Measurements from ENCODE around the gene KPNA4. TPM values are rescaled to one million over a fixed set of nuclear protein-coding genes. Genes with fewer than 3 reads are reported as not detected.

The KPNA4 gene
- total and polyA plus RNA-seq, 3 experiments from 2014 or later: 10.3 to 86.5 (median 72.7) TPM

- no peak for DNase-seq
- peak overlapping the region; percentile 87 for H3K27ac ChIP-seq (ENCODE audit: low read depth, low read length)
- peaks cover 18% of the 10 kb centered on the region for H3K4me1 ChIP-seq (ENCODE audit: insufficient read depth, low read length)
- no peaks in the 10 kb centered on the region for H3K36me3 ChIP-seq (ENCODE audit: insufficient read depth, low read length)
- no peaks in the 10 kb centered on the region for H3K27me3 ChIP-seq (ENCODE audit: insufficient read depth, low read length, poor library complexity, severe bottlenecking)
- no peaks in the 10 kb centered on the region for H3K9me3 ChIP-seq (ENCODE audit: low read length)
- ChIA-PET POLR2A (no interaction called here), CTCF (interaction anchor here (1.1 kb wide), 1 partner anchor 33 kb away, joined by 4 read pairs; no protein-coding TSS in a partner anchor)
- peaks cover 40 to 71% (median 68%) of the 10 kb centered on the region in 3 donors for H3K4me1 Mint-ChIP-seq
- peak overlapping the region in 4 of 7 donors; percentile 41 to 100 (median 74) for H3K4me3 Mint-ChIP-seq
- H3K27me3 Mint-ChIP-seq: no peaks in the 10 kb centered on the region
- H3K4me3 ChIP-seq (ENCODE audit: low read length): no peak overlapping the region
- peak overlapping the region in 1 of 8 donors; percentile 40 for H3K27ac Mint-ChIP-seq
- H3K9me3 Mint-ChIP-seq: no peaks in the 10 kb centered on the region
- H3K36me3 Mint-ChIP-seq: peaks cover 4 to 21% (median 12%) of the 10 kb centered on the region in 3 donors
These were observed 117.8 kb downstream of the KPNA4 start for GRCh38 chr3:160447544-160447943.

GRCh38 chr3:160446522-160447056, 118.8 kb downstream of the KPNA4 start:
- peak overlapping the region in 6 of 7 donors; percentile 6 to 64 (median 53) for H3K4me3 Mint-ChIP-seq
- Histone ChIP-seq H3K36me3 (ENCODE audit: insufficient read depth, low read length) (no peaks in the 10 kb centered on the region), H3K4me1 (ENCODE audit: insufficient read depth, low read length) (peaks cover 18% of the 10 kb centered on the region), H3K27ac (ENCODE audit: low read depth, low read length) (no peak overlapping the region), H3K4me3 (ENCODE audit: low read length) (no peak overlapping the region), H3K9me3 (ENCODE audit: low read length) (no peaks in the 10 kb centered on the region), H3K27me3 (ENCODE audit: insufficient read depth, low read length, poor library complexity, severe bottlenecking) (no peaks in the 10 kb centered on the region)
- H3K27me3 Mint-ChIP-seq: no peaks in the 10 kb centered on the region
- CTCF ChIA-PET: interaction anchor here (1.1 kb wide), 1 partner anchor 32 kb away, joined by 4 read pairs; no protein-coding TSS in a partner anchor
- POLR2A ChIA-PET: no interaction called here
- no peaks in the 10 kb centered on the region for H3K9me3 Mint-ChIP-seq
- H3K27ac Mint-ChIP-seq: peak overlapping the region in 3 of 8 donors; percentile 10 to 54 (median 48)
- H3K4me1 Mint-ChIP-seq: peaks cover 42 to 77% (median 75%) of the 10 kb centered on the region in 3 donors
- peaks cover 4 to 25% (median 12%) of the 10 kb centered on the region in 3 donors for H3K36me3 Mint-ChIP-seq
- no peak for DNase-seq

- Histone ChIP-seq H3K27ac (ENCODE audit: low read depth, low read length) (no peak overlapping the region), H3K4me1 (ENCODE audit: insufficient read depth, low read length) (peaks cover 18% of the 10 kb centered on the region), H3K9me3 (ENCODE audit: low read length) (no peaks in the 10 kb centered on the region), H3K36me3 (ENCODE audit: insufficient read depth, low read length) (no peaks in the 10 kb centered on the region), H3K4me3 (ENCODE audit: low read length) (no peak overlapping the region), H3K27me3 (ENCODE audit: insufficient read depth, low read length, poor library complexity, severe bottlenecking) (no peaks in the 10 kb centered on the region)
- H3K4me3 Mint-ChIP-seq: peak overlapping the region in 2 of 7 donors; percentile 8 to 32
- no peaks in the 10 kb centered on the region for H3K27me3 Mint-ChIP-seq
- DNase-seq: no peak
- H3K9me3 Mint-ChIP-seq: no peaks in the 10 kb centered on the region
- ChIA-PET CTCF (no interaction called here), POLR2A (no interaction called here)
- H3K36me3 Mint-ChIP-seq: peaks cover 4 to 27% (median 14%) of the 10 kb centered on the region in 3 donors
- H3K4me1 Mint-ChIP-seq: peaks cover 44 to 80% (median 79%) of the 10 kb centered on the region in 3 donors
- peak overlapping the region in 2 of 8 donors; percentile 55 to 76 for H3K27ac Mint-ChIP-seq
These were observed 119.5 kb downstream of the KPNA4 start for GRCh38 chr3:160445854-160446253.

Other genes starting within 250 kb of the KPNA4 start
- 10 to 100 TPM in 1 of 2 experiments, 1 to 10 TPM in 1; 9.4 to 12.9 TPM for gene IFT80, start 166.3 kb downstream of the KPNA4 start, total RNA-seq
- gene IFT80, start 166.3 kb downstream of the KPNA4 start, polyA plus RNA-seq: 3.0 TPM
- gene SMC4, start 165.9 kb downstream of the KPNA4 start, total RNA-seq: 100 to 1,000 TPM; 120 to 123 TPM
- gene SMC4, start 165.9 kb downstream of the KPNA4 start, polyA plus RNA-seq: 45.0 TPM
- gene TRIM59, start 115.8 kb downstream of the KPNA4 start, total RNA-seq: 10 to 100 TPM; 30.7 to 31.4 TPM
- gene TRIM59, start 115.8 kb downstream of the KPNA4 start, polyA plus RNA-seq: 25.1 TPM
- gene ARL14, start 111.6 kb upstream of the KPNA4 start, total RNA-seq: not detected
- not detected for gene ARL14, start 111.6 kb upstream of the KPNA4 start, polyA plus RNA-seq
- 1 to 10 TPM; 3.8 to 4.4 TPM for gene PPM1L, start 190.7 kb upstream of the KPNA4 start, total RNA-seq
- 1.3 TPM for gene PPM1L, start 190.7 kb upstream of the KPNA4 start, polyA plus RNA-seq

All from CD8-positive, alpha-beta memory T cell (primary cell).